Neural progenitor cell (in vitro differentiated cells): Measurements from ENCODE around the gene PLEKHA7. TPM values are rescaled to one million over a fixed set of nuclear protein-coding genes. Genes with fewer than 3 reads are reported as not detected.

Source experiments
- DNase-seq: peaks from one replicate; pipeline ENCODE4 v3.0.0-alpha.2; 2016; ENCODE audit warnings: low spot score
- H2AFZ ChIP-seq: fragments of 200-600 bp; sonication (generic); replicated peaks from 2 replicates; pipeline ENCODE4 v1.6.1; 2016; ENCODE audit warnings: antibody characterized with exemption
- H3F3A ChIP-seq: fragments of 200-600 bp; sonication (generic); 2 replicates; pipeline ENCODE4 v1.6.1; 2016; ENCODE audit warnings: antibody characterized with exemption, low read depth
- H3K27ac ChIP-seq: fragments of 200-600 bp; sonication (generic); 2 replicates; pipeline ENCODE4 v1.5.1; 2016; ENCODE audit warnings: mild to moderate bottlenecking
- H3K27me3 ChIP-seq: fragments of 200-600 bp; sonication (generic); 2 replicates; pipeline ENCODE4 v1.6.1; 2016; ENCODE audit warnings: mild to moderate bottlenecking, moderate library complexity
- H3K36me3 ChIP-seq: fragments of 200-600 bp; sonication (generic); 2 replicates; pipeline ENCODE4 v1.5.1; 2016
- H3K4me1 ChIP-seq: fragments of 200-600 bp; sonication (generic); 2 replicates; pipeline ENCODE4 v1.6.1; 2016; ENCODE audit warnings: mixed run types
- H3K4me2 ChIP-seq: fragments of 200-600 bp; sonication (generic); 2 replicates; pipeline ENCODE4 v1.6.1; 2016
- H3K4me3 ChIP-seq: fragments of 200-600 bp; sonication (generic); 2 replicates; pipeline ENCODE4 v1.5.1; 2016
- H3K79me2 ChIP-seq: fragments of 200-600 bp; sonication (generic); 2 replicates; pipeline ENCODE4 v1.6.1; 2016; ENCODE audit warnings: low read depth
- H3K9ac ChIP-seq: fragments of 200-600 bp; sonication (generic); 2 replicates; pipeline ENCODE4 v1.6.1; 2016
- H3K9me3 ChIP-seq: fragments of 200-600 bp; sonication (generic); 2 replicates; pipeline ENCODE4 v1.5.1; 2016; ENCODE audit warnings: low read depth
- H4K20me1 ChIP-seq: fragments of 200-600 bp; sonication (generic); 2 replicates; pipeline ENCODE4 v1.6.1; 2016; ENCODE audit warnings: low read depth
- H3K27ac Mint-ChIP-seq: 3 replicates; pipeline ENCODE4 v1.8.0; 2021; ENCODE audit warnings: mixed read lengths
- H3K27me3 Mint-ChIP-seq: 2 replicates; pipeline ENCODE4 v1.8.0; 2022; ENCODE audit warnings: low read depth, mild to moderate bottlenecking, inconsistent platforms, moderate library complexity, mixed read lengths; ENCODE audit not compliant: insufficient read depth
- H3K36me3 Mint-ChIP-seq: 3 replicates; pipeline ENCODE4 v1.8.0; 2021; ENCODE audit warnings: mixed read lengths
- H3K4me1 Mint-ChIP-seq: 3 replicates; pipeline ENCODE4 v1.8.0; 2021; ENCODE audit warnings: mixed read lengths
- H3K4me3 Mint-ChIP-seq: 3 replicates; pipeline ENCODE4 v1.8.0; 2021; ENCODE audit warnings: mild to moderate bottlenecking, moderate library complexity, mixed read lengths
- H3K9me3 Mint-ChIP-seq: 3 replicates; pipeline ENCODE4 v1.8.0; 2020; ENCODE audit warnings: mixed read lengths
- CTCF ChIP-seq: fragments of 200-600 bp; sonication (generic); IDR thresholded peaks from 2 replicates; pipeline ENCODE4 v1.5.1; 2017; ENCODE audit warnings: antibody characterized with exemption, mild to moderate bottlenecking
- EZH2 ChIP-seq: fragments of 200-600 bp; sonication (generic); IDR thresholded peaks from 2 replicates; pipeline ENCODE4 v1.6.1; 2017; ENCODE audit warnings: antibody characterized with exemption, mild to moderate bottlenecking, moderate library complexity
- EZH2phosphoT487 ChIP-seq: fragments of 200-600 bp; sonication (generic); IDR thresholded peaks from 2 replicates; pipeline ENCODE4 v1.6.1; 2017; ENCODE audit warnings: antibody characterized with exemption
- total RNA-seq: library from RNA; depleted of rRNA; stranded (reverse); fragments of >200 nt; gene quantifications from 2 replicates; pipeline ENCODE4 v1.2.3, GENCODE V29; 2015; ENCODE audit warnings: low replicate concordance

The PLEKHA7 gene
- total RNA-seq, 1 donor from 2014 or later, result 20.3 TPM

DNA sequence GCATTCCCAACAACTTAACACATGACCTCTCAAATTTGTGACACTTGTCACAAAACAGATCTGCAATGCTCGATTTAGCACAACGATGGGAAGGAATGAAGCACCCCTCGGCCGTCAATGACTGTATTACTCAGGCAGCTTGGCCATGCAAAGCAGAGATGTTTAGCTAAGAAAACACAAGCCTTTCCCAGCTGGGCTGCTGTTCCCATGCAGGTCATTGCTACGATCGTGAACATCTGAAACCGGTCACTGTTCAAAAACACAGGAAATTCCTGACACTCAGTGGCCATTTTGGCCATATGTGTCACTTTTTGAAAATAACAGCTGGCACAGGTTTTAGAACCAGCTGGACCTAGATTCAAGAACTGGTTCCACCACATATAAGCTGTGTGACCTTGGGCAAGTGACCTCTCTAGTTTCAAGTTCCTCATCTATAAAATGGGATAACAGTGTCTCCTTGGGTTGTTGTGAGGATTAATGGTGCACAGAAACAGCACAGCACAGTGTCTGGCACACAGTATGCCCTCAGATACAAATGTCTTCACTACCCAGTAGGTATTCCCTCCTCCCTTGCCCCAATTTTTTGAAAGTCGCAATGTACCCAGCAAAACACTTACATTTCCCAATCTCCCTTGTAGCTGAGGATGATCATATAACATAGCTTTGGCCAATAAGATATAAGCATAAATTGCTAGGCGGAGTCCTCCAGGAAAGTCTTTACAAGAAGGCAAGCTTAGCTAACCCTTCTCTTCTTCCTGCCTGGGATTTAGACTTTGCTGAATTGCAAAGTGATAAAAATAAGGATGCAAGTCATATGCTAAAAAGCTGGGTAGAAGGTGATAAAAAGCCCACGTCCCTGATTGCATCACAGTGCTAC is 182.7 kb downstream of the PLEKHA7 start:
- Histone ChIP-seq H3K4me1 (peaks cover 21% of the 10 kb centered on the region), H3K79me2 (no peaks in the 10 kb centered on the region), H3K36me3 (no peaks in the 10 kb centered on the region), H2AFZ (no peak overlapping the region), H3K9ac (no peak overlapping the region), H3K27me3 (no peaks in the 10 kb centered on the region), H4K20me1 (no peaks in the 10 kb centered on the region), H3K27ac (no peak overlapping the region), H3K9me3 (no peaks in the 10 kb centered on the region), H3K4me2 (no peak overlapping the region), H3K4me3 (no peak overlapping the region), H3F3A (peaks cover 29% of the 10 kb centered on the region)
- no peak for TF ChIP-seq EZH2
- no peak for TF ChIP-seq CTCF
- no peak for TF ChIP-seq EZH2phosphoT487
- Mint-ChIP-seq H3K9me3 (no peaks in the 10 kb centered on the region), H3K27ac (no peak overlapping the region), H3K36me3 (peaks cover 19% of the 10 kb centered on the region), H3K4me1 (peaks cover 21% of the 10 kb centered on the region), H3K4me3 (no peak overlapping the region), H3K27me3 (no peaks in the 10 kb centered on the region)
- no peak for DNase-seq

DNA sequence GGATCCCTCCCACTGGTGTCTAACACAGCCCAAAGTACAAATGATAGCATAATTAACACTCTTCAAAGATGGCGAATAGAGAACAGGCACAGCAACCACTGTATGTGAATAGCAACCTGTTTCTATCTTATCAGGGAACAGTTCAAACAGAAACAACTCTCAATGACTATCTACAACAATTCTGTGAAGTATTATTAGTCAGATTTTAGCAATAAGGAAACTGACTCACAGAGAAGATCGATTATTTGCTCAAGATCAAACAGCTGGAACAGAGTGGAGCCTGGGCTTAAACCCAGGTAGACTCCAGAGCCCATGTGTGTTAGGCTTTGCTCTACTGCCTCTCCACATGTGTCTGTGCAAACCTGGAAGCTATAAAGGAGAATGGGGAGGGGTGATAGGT is 187.1 kb downstream of the PLEKHA7 start:
- H3K27ac Mint-ChIP-seq, result no peak overlapping the region
- peaks cover under 1% of the 10 kb centered on the region for H3K27me3 Mint-ChIP-seq
- H3K4me3 Mint-ChIP-seq, result no peak overlapping the region
- H3K4me3 ChIP-seq, result no peak overlapping the region
- H3K4me1 ChIP-seq, result peaks cover 26% of the 10 kb centered on the region
- H3K36me3 ChIP-seq, result no peaks in the 10 kb centered on the region
- no peaks in the 10 kb centered on the region for H3K9me3 ChIP-seq
- H2AFZ ChIP-seq, result no peak overlapping the region
- TF ChIP-seq CTCF, result no peak
- TF ChIP-seq EZH2phosphoT487, result no peak
- no peak for TF ChIP-seq EZH2
- H3F3A ChIP-seq, result peaks cover 19% of the 10 kb centered on the region
- H3K9ac ChIP-seq, result no peak overlapping the region
- no peak for DNase-seq
- no peaks in the 10 kb centered on the region for H3K27me3 ChIP-seq
- no peaks in the 10 kb centered on the region for H3K9me3 Mint-ChIP-seq
- peaks cover 30% of the 10 kb centered on the region for H3K4me1 Mint-ChIP-seq
- H4K20me1 ChIP-seq, result peaks cover 16% of the 10 kb centered on the region
- H3K4me2 ChIP-seq, result no peak overlapping the region
- no peak overlapping the region for H3K27ac ChIP-seq
- no peaks in the 10 kb centered on the region for H3K79me2 ChIP-seq
- peaks cover 20% of the 10 kb centered on the region for H3K36me3 Mint-ChIP-seq

- H3K4me1 Mint-ChIP-seq, result peaks cover 38% of the 10 kb centered on the region
These were observed 188.2 kb downstream of the PLEKHA7 start for GRCh38 chr11:16825968-16826367.

More at GRCh38 chr11:16825968-16826367, 188.2 kb downstream of the PLEKHA7 start:
- peaks cover 20% of the 10 kb centered on the region for H3K36me3 Mint-ChIP-seq
- H3K27me3 Mint-ChIP-seq, result peaks cover 3% of the 10 kb centered on the region
- no peaks in the 10 kb centered on the region for H3K9me3 ChIP-seq
- no peak overlapping the region for H2AFZ ChIP-seq
- H3K4me2 ChIP-seq, result no peak overlapping the region
- H3K79me2 ChIP-seq, result no peaks in the 10 kb centered on the region
- H3K36me3 ChIP-seq, result no peaks in the 10 kb centered on the region
- no peaks in the 10 kb centered on the region for H3K9me3 Mint-ChIP-seq
- H3K27ac Mint-ChIP-seq, result no peak overlapping the region
- DNase-seq, result no peak
- H3K4me1 ChIP-seq, result peaks cover 34% of the 10 kb centered on the region
- peaks cover 16% of the 10 kb centered on the region for H4K20me1 ChIP-seq
- H3K4me3 ChIP-seq, result no peak overlapping the region
- peaks cover 16% of the 10 kb centered on the region for H3F3A ChIP-seq
- H3K27me3 ChIP-seq, result no peaks in the 10 kb centered on the region
- no peak overlapping the region for H3K4me3 Mint-ChIP-seq
- H3K27ac ChIP-seq, result peak overlapping the region; percentile 71
- no peak overlapping the region for H3K9ac ChIP-seq
- TF ChIP-seq EZH2 (no peak), EZH2phosphoT487 (no peak), CTCF (no peak)
